Measurements from ENCODE around the gene INSRR. TPM values are rescaled to one million over a fixed set of nuclear protein-coding genes. Genes with fewer than 3 reads are reported as not detected.
A peak's percentile ranks its signal among the peaks of the same experiment; 100 is the strongest.

Gene INSRR
- total RNA-seq, 1 experiment from 2014 or later = not detected

GRCh38 chr1:156860113-156860627, 1.3 kb upstream of the INSRR start:
- Histone ChIP-seq H3K27ac (no peak overlapping the region), H3K4me1 (replicated peaks; ENCODE audit: insufficient read depth) (peaks cover 12% of the 10 kb centered on the region), H3F3A (ENCODE audit: insufficient read depth, low read depth) (no peaks in the 10 kb centered on the region), H3K27me3 (ENCODE audit: insufficient read depth, low read depth) (peaks cover 58% of the 10 kb centered on the region), H3K4me3 (peak overlapping the region; percentile 40; the same call in 1 of the 2 replicates), H3K9me3 (ENCODE audit: insufficient read depth, low read depth) (no peaks in the 10 kb centered on the region), H3K9me2 (ENCODE audit: insufficient read depth) (no peaks in the 10 kb centered on the region), H3K79me2 (ENCODE audit: low read depth) (no peaks in the 10 kb centered on the region), H2AFZ (peak overlapping the region; percentile 24; the same call in 1 of the 2 replicates), H3K4me2 (peak overlapping the region; percentile 83), H3K36me3 (ENCODE audit: low read depth) (no peaks in the 10 kb centered on the region), H4K20me1 (ENCODE audit: insufficient read depth) (no peaks in the 10 kb centered on the region)
- no TSS peak for BruUV-seq (replicated peaks)
- TF ChIP-seq EZH2 (IDR thresholded peaks at IDR 0.05; ENCODE audit: low read depth) = no peak
- peak; percentile 80 for TF ChIP-seq CTCF (conservative IDR thresholded peaks at IDR 0.05)
- intact Hi-C loops (cut with micrococcal nuclease; ENCODE audit: unreplicated experiment) = loop anchor here (1.0 to 2.0 kb wide), 2 partner anchors 63 to 134 kb away; no protein-coding TSS in a partner anchor
- DNase-seq = peak in 1 of 2 experiments; percentile 49
- CTCF ChIA-PET = interaction anchor here (0.6 to 2.5 kb wide), 18 partner anchors 21 to 599 kb away, joined by 3 to 25 read pairs (median 4); partner anchors contain the start of gene CRABP2
- POLR2A ChIA-PET (ENCODE audit: unreplicated experiment) = interaction anchor here (0.7 kb wide), 1 partner anchor 132 kb away, joined by 7 read pairs; the partner anchor contains the start of genes ISG20L2 and METTL25B

GRCh38 chr1:156859523-156860112, 701 bp upstream of the INSRR start:
- peak overlapping the region; percentile 24; the same call in 1 of the 2 replicates for H2AFZ ChIP-seq
- H3F3A ChIP-seq (ENCODE audit: insufficient read depth, low read depth) = no peaks in the 10 kb centered on the region
- H3K9me2 ChIP-seq (ENCODE audit: insufficient read depth) = no peaks in the 10 kb centered on the region
- H3K27ac ChIP-seq = no peak overlapping the region
- BruUV-seq (replicated peaks) = no TSS peak
- ChIA-PET CTCF (interaction anchor here (0.6 to 2.5 kb wide), 21 partner anchors 21 to 600 kb away, joined by 3 to 25 read pairs (median 4); partner anchors contain the start of genes CRABP2 and HDGF), POLR2A (ENCODE audit: unreplicated experiment) (interaction anchor here (0.7 kb wide), 1 partner anchor 131 kb away, joined by 7 read pairs; the partner anchor contains the start of genes ISG20L2 and METTL25B)
- TF ChIP-seq EZH2 (IDR thresholded peaks at IDR 0.05; ENCODE audit: low read depth) (no peak; the same call in 1 of the 2 replicates), CTCF (conservative IDR thresholded peaks at IDR 0.05) (no peak)
- no peaks in the 10 kb centered on the region for H3K9me3 ChIP-seq (ENCODE audit: insufficient read depth, low read depth)
- H3K4me3 ChIP-seq = peak overlapping the region; percentile 40; the same call in 1 of the 2 replicates
- peaks cover 59% of the 10 kb centered on the region for H3K27me3 ChIP-seq (ENCODE audit: insufficient read depth, low read depth)
- intact Hi-C loops (cut with micrococcal nuclease; ENCODE audit: unreplicated experiment) = loop anchor here (1.0 to 2.0 kb wide), 4 partner anchors 63 to 233 kb away; no protein-coding TSS in a partner anchor
- no peaks in the 10 kb centered on the region for H3K36me3 ChIP-seq (ENCODE audit: low read depth)
- no peaks in the 10 kb centered on the region for H4K20me1 ChIP-seq (ENCODE audit: insufficient read depth)
- H3K4me1 ChIP-seq (replicated peaks; ENCODE audit: insufficient read depth) = peaks cover 12% of the 10 kb centered on the region
- DNase-seq = peak in 1 of 2 experiments; percentile 8
- H3K4me2 ChIP-seq = peak overlapping the region; percentile 83
- no peaks in the 10 kb centered on the region for H3K79me2 ChIP-seq (ENCODE audit: low read depth)

- H3K27me3 ChIP-seq (ENCODE audit: insufficient read depth, low read depth) = peaks cover 64% of the 10 kb centered on the region
- H3K4me2 ChIP-seq = peak overlapping the region; percentile 83
Observed at GRCh38 chr1:156858555-156858956, 361 bp downstream of the INSRR start.

More at GRCh38 chr1:156858555-156858956, 361 bp downstream of the INSRR start:
- no peaks in the 10 kb centered on the region for H3K79me2 ChIP-seq (ENCODE audit: low read depth)
- intact Hi-C loops (cut with micrococcal nuclease; ENCODE audit: unreplicated experiment) = loop anchor here (2.0 kb wide), 2 partner anchors 170 to 232 kb away; no protein-coding TSS in a partner anchor
- H3K27ac ChIP-seq = no peak overlapping the region
- BruUV-seq (replicated peaks) = no TSS peak
- no peaks in the 10 kb centered on the region for H3K9me3 ChIP-seq (ENCODE audit: insufficient read depth, low read depth)
- no peak for TF ChIP-seq CTCF (conservative IDR thresholded peaks at IDR 0.05)
- no peak for TF ChIP-seq EZH2 (IDR thresholded peaks at IDR 0.05; ENCODE audit: low read depth)
- no peaks in the 10 kb centered on the region for H3F3A ChIP-seq (ENCODE audit: insufficient read depth, low read depth)
- peak overlapping the region; percentile 40; the same call in 1 of the 2 replicates for H3K4me3 ChIP-seq
- H4K20me1 ChIP-seq (ENCODE audit: insufficient read depth) = no peaks in the 10 kb centered on the region
- POLR2A ChIA-PET (ENCODE audit: unreplicated experiment) = interaction anchor here (0.6 kb wide), 1 partner anchor 77 kb away, joined by 3 read pairs; no protein-coding TSS in a partner anchor
- H3K9me2 ChIP-seq (ENCODE audit: insufficient read depth) = no peaks in the 10 kb centered on the region
- no peaks in the 10 kb centered on the region for H3K36me3 ChIP-seq (ENCODE audit: low read depth)
- no peak overlapping the region for H2AFZ ChIP-seq
- peaks cover 12% of the 10 kb centered on the region for H3K4me1 ChIP-seq (replicated peaks; ENCODE audit: insufficient read depth)
- CTCF ChIA-PET = interaction anchor here (0.7 to 1.5 kb wide), 3 partner anchors 38 to 107 kb away, joined by 3 to 8 read pairs (median 3); partner anchors contain the start of gene HDGF
- DNase-seq = no peak

Measured in PC-9 (cell line).